Activated naive CD8-positive, alpha-beta T cell treated with anti-CD3 and anti-CD28 coated beads, Interleukin-2, amount 10 ng/mL, durations not matched to agents 7 days and 5 days (primary cell): ENCODE measurements around the gene VCAN. TPM values are rescaled to one million over a fixed set of nuclear protein-coding genes. Genes with fewer than 3 reads are reported as not detected.

Experiments
- ATAC-seq: fragments of 150-1000 bp; cut with Tn5 transposase; one replicate; pipeline ENCODE4 v1.10.0; 2021; ENCODE audit warnings: low read depth, moderate library complexity
- POLR2A ChIA-PET: fragments of 350-600 bp; sonication (Branson Sonifier 250); formaldehyde crosslinking; loops from one replicate; lab custom pipeline; 2021; ENCODE audit warnings: antibody characterized with exemption; lab: Charles Lee
- DNase-seq: peaks from one replicate; pipeline ENCODE4 v3.0.0; 2021
- H3K27ac Mint-ChIP-seq: one replicate; pipeline ENCODE4 v1.8.0; 2022; ENCODE audit warnings: mild to moderate bottlenecking, mixed read lengths
- H3K27me3 Mint-ChIP-seq: one replicate; pipeline ENCODE4 v1.8.0; 2022; ENCODE audit warnings: mild to moderate bottlenecking, moderate library complexity, mixed read lengths
- H3K36me3 Mint-ChIP-seq: one replicate; pipeline ENCODE4 v1.8.0; 2021; ENCODE audit warnings: mild to moderate bottlenecking, mixed read lengths
- H3K4me1 Mint-ChIP-seq: one replicate; pipeline ENCODE4 v1.8.0; 2021; ENCODE audit warnings: mixed read lengths
- H3K4me3 Mint-ChIP-seq: one replicate; pipeline ENCODE4 v1.8.0; 2022; ENCODE audit warnings: mild to moderate bottlenecking, moderate library complexity, mixed read lengths
- H3K9me3 Mint-ChIP-seq: one replicate; pipeline ENCODE4 v1.8.0; 2021; ENCODE audit warnings: mixed read lengths
- total RNA-seq, 2 experiments: library from RNA; stranded (reverse); gene quantifications; one replicate each; pipeline ENCODE4 v1.2.3, GENCODE V29; 2021

Gene VCAN
- total RNA-seq, 2 experiments from 2014 or later = 0.09 to 0.44 TPM

- no peaks in the 10 kb centered on the region for H3K4me1 Mint-ChIP-seq
- no peak overlapping the region for H3K4me3 Mint-ChIP-seq
- no peak for DNase-seq
- POLR2A ChIA-PET = no interaction called here
- no peak overlapping the region for H3K27ac Mint-ChIP-seq
- H3K27me3 Mint-ChIP-seq = peaks cover 9% of the 10 kb centered on the region
- H3K9me3 Mint-ChIP-seq = no peaks in the 10 kb centered on the region
- no peaks in the 10 kb centered on the region for H3K36me3 Mint-ChIP-seq
- no peak for ATAC-seq
These were observed 22.1 kb downstream of the VCAN start for GRCh38 chr5:83493644-83494043.

- no peak for ATAC-seq
- Mint-ChIP-seq H3K36me3 (no peaks in the 10 kb centered on the region), H3K4me3 (no peak overlapping the region), H3K27me3 (peaks cover 9% of the 10 kb centered on the region), H3K9me3 (peaks cover 3% of the 10 kb centered on the region), H3K4me1 (no peaks in the 10 kb centered on the region), H3K27ac (no peak overlapping the region)
- DNase-seq = no peak
- POLR2A ChIA-PET = no interaction called here
These were observed 22.6 kb downstream of the VCAN start for GRCh38 chr5:83494087-83494620.

DNA sequence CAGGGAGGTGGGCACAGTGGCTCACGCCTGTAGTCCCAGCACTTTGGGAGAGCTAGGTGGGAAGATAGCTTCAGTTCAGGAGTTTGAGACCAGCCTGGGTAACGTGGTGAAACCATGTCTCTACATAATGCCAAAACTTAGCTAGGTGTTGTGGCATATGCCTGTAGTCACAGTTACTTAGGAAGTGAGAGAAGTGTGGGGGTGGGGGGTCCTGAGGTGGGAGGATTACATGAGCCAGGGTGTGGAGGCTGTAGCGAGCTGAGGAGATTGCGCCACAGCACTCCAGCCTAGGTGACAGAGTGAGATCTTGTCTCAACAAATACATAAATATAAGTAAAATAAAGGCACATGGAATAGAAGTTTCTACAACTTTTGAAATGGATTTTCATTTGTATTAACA, 23.1 kb downstream of the VCAN start:
- POLR2A ChIA-PET = no interaction called here
- no peak overlapping the region for H3K27ac Mint-ChIP-seq

DNA sequence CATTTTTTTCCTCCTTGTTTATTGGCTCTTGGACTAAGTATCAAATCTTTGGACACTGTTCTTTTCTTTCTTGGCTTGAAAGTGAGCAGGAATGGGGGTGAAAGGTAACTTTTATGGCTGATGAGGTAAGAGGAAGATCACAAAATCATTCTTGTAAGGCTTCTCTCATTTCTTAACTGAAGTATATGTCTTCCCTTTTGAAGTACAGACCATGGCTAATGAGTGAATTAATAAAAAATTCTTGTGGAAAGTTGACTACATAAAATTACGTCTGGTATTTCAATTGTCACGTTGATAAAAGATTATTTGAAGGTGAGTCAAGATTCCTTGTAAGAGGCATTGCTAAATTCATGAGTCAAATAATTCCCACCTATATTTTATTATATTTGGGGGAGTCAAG, 25.1 kb downstream of the VCAN start:
- ATAC-seq (no peak), DNase-seq (no peak)
- Mint-ChIP-seq H3K9me3 (peaks cover 3% of the 10 kb centered on the region), H3K4me3 (no peak overlapping the region), H3K27ac (no peak overlapping the region), H3K4me1 (no peaks in the 10 kb centered on the region), H3K36me3 (no peaks in the 10 kb centered on the region), H3K27me3 (peaks cover 10% of the 10 kb centered on the region)
- POLR2A ChIA-PET = no interaction called here

More for the DNA sequence above, 23.1 kb downstream of the VCAN start:
- no peak overlapping the region for H3K4me3 Mint-ChIP-seq
- H3K4me1 Mint-ChIP-seq = no peaks in the 10 kb centered on the region
- H3K36me3 Mint-ChIP-seq = no peaks in the 10 kb centered on the region
- H3K27me3 Mint-ChIP-seq = peaks cover 6% of the 10 kb centered on the region
- DNase-seq = no peak
- no peak for ATAC-seq
- peaks cover 3% of the 10 kb centered on the region for H3K9me3 Mint-ChIP-seq

- no peaks in the 10 kb centered on the region for H3K36me3 Mint-ChIP-seq
- peaks cover 18% of the 10 kb centered on the region for H3K27me3 Mint-ChIP-seq
- no peaks in the 10 kb centered on the region for H3K4me1 Mint-ChIP-seq
- peaks cover 3% of the 10 kb centered on the region for H3K9me3 Mint-ChIP-seq
- H3K27ac Mint-ChIP-seq = no peak overlapping the region
- POLR2A ChIA-PET = no interaction called here
- ATAC-seq (no peak), DNase-seq (no peak)
- H3K4me3 Mint-ChIP-seq = no peak overlapping the region
These were observed 27.0 kb downstream of the VCAN start for GRCh38 chr5:83498585-83498984.

- no peaks in the 10 kb centered on the region for H3K4me1 Mint-ChIP-seq
- POLR2A ChIA-PET = no interaction called here
These were observed 32.1 kb downstream of the VCAN start for GRCh38 chr5:83503662-83504061.

GRCh38 chr5:83507431-83507830, 35.9 kb downstream of the VCAN start:
- H3K27ac Mint-ChIP-seq = no peak overlapping the region
- H3K4me3 Mint-ChIP-seq = no peak overlapping the region
- DNase-seq (no peak), ATAC-seq (no peak)
- no peaks in the 10 kb centered on the region for H3K36me3 Mint-ChIP-seq
- peaks cover 11% of the 10 kb centered on the region for H3K9me3 Mint-ChIP-seq
- H3K4me1 Mint-ChIP-seq = peaks cover 4% of the 10 kb centered on the region
- POLR2A ChIA-PET = no interaction called here
- peaks cover 11% of the 10 kb centered on the region for H3K27me3 Mint-ChIP-seq

More at GRCh38 chr5:83503662-83504061, 32.1 kb downstream of the VCAN start:
- peaks cover 13% of the 10 kb centered on the region for H3K9me3 Mint-ChIP-seq
- no peak overlapping the region for H3K27ac Mint-ChIP-seq
- DNase-seq (no peak), ATAC-seq (no peak)
- no peaks in the 10 kb centered on the region for H3K36me3 Mint-ChIP-seq
- H3K27me3 Mint-ChIP-seq = peaks cover 21% of the 10 kb centered on the region
- H3K4me3 Mint-ChIP-seq = no peak overlapping the region

DNA sequence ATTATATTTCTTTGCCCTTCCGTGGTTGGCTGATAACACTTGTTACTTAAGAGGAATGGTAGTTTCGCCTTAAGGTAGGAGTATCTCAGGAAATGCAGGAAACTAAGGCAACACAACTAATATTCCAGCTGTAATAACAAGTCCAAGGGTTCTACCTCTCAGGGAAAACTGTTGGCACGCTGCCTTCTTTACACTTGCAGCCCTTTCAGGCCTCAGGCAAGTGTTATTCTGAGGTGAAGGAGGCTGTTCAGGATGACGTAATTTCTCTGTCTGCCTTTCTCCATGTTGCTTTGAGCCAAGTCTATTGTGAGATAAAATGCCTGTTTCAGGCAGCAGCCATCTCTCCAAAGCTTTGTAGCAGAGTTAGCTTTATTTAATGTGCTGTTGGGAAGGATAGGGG, 38.0 kb downstream of the VCAN start:
- ATAC-seq = no peak
- Mint-ChIP-seq H3K36me3 (no peaks in the 10 kb centered on the region), H3K4me1 (peaks cover 4% of the 10 kb centered on the region), H3K9me3 (peaks cover 11% of the 10 kb centered on the region), H3K27ac (no peak overlapping the region), H3K4me3 (no peak overlapping the region), H3K27me3 (peaks cover 8% of the 10 kb centered on the region)
- no peak for DNase-seq
- POLR2A ChIA-PET = no interaction called here

- DNase-seq = no peak
- ATAC-seq = peak; percentile 60
- POLR2A ChIA-PET = no interaction called here
- Mint-ChIP-seq H3K27me3 (peaks cover 8% of the 10 kb centered on the region), H3K4me3 (peak overlapping the region; percentile 19), H3K4me1 (peaks cover 4% of the 10 kb centered on the region), H3K27ac (no peak overlapping the region), H3K9me3 (peaks cover 8% of the 10 kb centered on the region), H3K36me3 (no peaks in the 10 kb centered on the region)
These were observed 38.7 kb downstream of the VCAN start for GRCh38 chr5:83510260-83510659.

GRCh38 chr5:83512061-83512745, 40.7 kb downstream of the VCAN start:
- H3K4me3 Mint-ChIP-seq = no peak overlapping the region
- H3K27ac Mint-ChIP-seq = no peak overlapping the region
- peaks cover 8% of the 10 kb centered on the region for H3K27me3 Mint-ChIP-seq
- no peak for DNase-seq
- no peak for ATAC-seq
- H3K36me3 Mint-ChIP-seq = no peaks in the 10 kb centered on the region
- peaks cover 4% of the 10 kb centered on the region for H3K4me1 Mint-ChIP-seq
- H3K9me3 Mint-ChIP-seq = peaks cover 2% of the 10 kb centered on the region
- POLR2A ChIA-PET = no interaction called here

DNA sequence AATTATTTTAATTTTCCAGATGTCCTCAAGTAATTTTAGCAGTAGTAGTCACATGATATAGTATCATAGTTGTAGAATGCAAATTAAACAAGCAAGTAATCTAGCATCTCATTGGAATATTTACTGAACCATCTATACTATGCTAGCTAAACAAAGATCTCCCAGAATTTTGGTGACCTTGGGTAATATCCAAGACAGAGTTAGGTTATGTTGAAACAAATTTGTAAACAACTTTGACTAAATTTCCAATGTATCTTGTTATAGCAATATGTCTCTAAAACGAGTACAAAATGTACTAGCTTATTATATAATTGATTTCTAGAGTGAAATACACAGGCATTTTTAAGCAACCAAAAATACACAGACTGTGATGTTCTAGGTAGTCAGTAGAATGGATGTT, 41.5 kb downstream of the VCAN start:
- Mint-ChIP-seq H3K4me3 (no peak overlapping the region), H3K4me1 (peaks cover 4% of the 10 kb centered on the region), H3K36me3 (no peaks in the 10 kb centered on the region), H3K9me3 (no peaks in the 10 kb centered on the region), H3K27me3 (peaks cover 2% of the 10 kb centered on the region), H3K27ac (no peak overlapping the region)
- ATAC-seq = no peak
- DNase-seq = no peak
- POLR2A ChIA-PET = no interaction called here

- Mint-ChIP-seq H3K27me3 (peaks cover 2% of the 10 kb centered on the region), H3K27ac (no peak overlapping the region), H3K36me3 (no peaks in the 10 kb centered on the region), H3K9me3 (no peaks in the 10 kb centered on the region), H3K4me1 (peaks cover 4% of the 10 kb centered on the region), H3K4me3 (no peak overlapping the region)
- DNase-seq (no peak), ATAC-seq (no peak)
- POLR2A ChIA-PET = no interaction called here
These were observed 41.9 kb downstream of the VCAN start for GRCh38 chr5:83513491-83513890.

DNA sequence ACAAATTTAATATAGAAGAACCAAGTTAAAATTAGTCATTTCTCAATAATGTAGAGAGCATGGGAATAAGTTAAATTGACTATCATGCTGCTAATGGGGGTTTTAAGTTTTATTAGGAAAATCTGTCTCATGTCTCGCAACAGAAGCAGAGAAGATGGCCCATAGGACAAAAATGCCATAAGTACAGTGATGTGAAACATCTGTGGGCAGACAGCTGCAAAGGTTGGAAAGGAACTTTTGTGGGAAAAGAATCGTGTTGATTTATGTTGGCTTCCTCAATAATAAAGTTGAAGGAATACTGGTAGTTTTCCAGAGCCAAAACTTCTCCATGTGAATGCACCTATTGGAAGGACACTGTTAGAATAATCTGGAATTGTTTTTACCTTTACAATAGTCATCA, 44.8 kb downstream of the VCAN start:
- no peaks in the 10 kb centered on the region for H3K9me3 Mint-ChIP-seq
- no peak overlapping the region for H3K4me3 Mint-ChIP-seq
- H3K27me3 Mint-ChIP-seq = peaks cover 3% of the 10 kb centered on the region
- no peak overlapping the region for H3K27ac Mint-ChIP-seq
- POLR2A ChIA-PET = no interaction called here
- DNase-seq (no peak), ATAC-seq (no peak)
- no peaks in the 10 kb centered on the region for H3K4me1 Mint-ChIP-seq
- no peaks in the 10 kb centered on the region for H3K36me3 Mint-ChIP-seq

GRCh38 chr5:83517072-83517687, 45.6 kb downstream of the VCAN start:
- ATAC-seq (no peak), DNase-seq (no peak)
- Mint-ChIP-seq H3K27ac (no peak overlapping the region), H3K4me3 (no peak overlapping the region), H3K9me3 (no peaks in the 10 kb centered on the region), H3K4me1 (no peaks in the 10 kb centered on the region), H3K36me3 (no peaks in the 10 kb centered on the region), H3K27me3 (peaks cover 3% of the 10 kb centered on the region)
- POLR2A ChIA-PET = no interaction called here
